D721Med (cell line): ENCODE results near the gene TNFRSF14.

ENCODE experiments used
- DNase-seq: peaks from one replicate; pipeline ENCODE4 v3.0.0; 2011; ENCODE audit warnings: low spot score; ENCODE audit not compliant: insufficient read length
- FAIRE-seq: peaks from 2 replicates; lab custom pipeline; 2011; peaks lifted over from hg19 to GRCh38; lab: Jason Lieb, UNC
- CTCF ChIP-seq: IDR thresholded peaks from 2 replicates; pipeline ENCODE4 v1.5.1; 2012; ENCODE audit warnings: mild to moderate bottlenecking, control low read depth; ENCODE audit not compliant: insufficient read depth; ENCODE audit errors: missing control alignments

The TNFRSF14 gene

GRCh38 chr1:2590233-2591141 is 34.3 kb downstream of the TNFRSF14 start:
- TF ChIP-seq CTCF, result no peak
- FAIRE-seq (no peak), DNase-seq (no peak)

GRCh38 chr1:2591233-2591580 is 35.0 kb downstream of the TNFRSF14 start:
- FAIRE-seq (no peak), DNase-seq (no peak)
- TF ChIP-seq CTCF, result no peak

DNA sequence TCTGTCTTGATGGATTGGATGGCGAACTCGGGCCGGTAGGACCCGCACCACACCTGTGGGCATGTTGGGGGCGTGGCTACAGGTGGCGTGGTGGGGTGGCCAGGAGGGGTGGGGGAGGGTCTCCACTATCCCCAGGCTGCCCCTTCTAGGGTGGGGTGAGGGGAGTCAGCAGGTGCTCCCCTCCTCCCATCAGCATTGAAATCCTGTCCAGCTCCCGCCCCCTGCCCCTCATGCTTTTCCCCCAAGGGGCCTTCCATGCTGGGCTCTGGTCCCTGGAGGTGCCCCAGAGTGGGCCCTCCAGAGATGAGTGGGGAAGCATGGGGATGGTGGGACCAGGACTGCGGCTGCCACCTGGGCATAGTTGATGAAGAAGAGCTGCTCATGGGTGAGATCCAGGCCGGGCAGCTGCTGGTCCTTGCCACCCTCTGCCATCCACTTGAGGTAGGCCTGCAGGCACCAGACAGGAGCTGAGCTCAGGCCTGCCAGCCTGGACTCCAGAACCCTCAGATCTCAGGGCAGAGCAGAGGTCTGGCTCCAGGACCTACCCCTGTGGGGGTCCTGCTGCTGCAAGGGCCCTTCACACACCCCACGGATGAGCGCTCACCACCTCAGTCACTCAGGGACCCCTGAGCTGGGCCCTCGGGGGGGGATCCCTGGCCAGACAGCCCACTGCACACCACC is 35.5 kb downstream of the TNFRSF14 start:
- no peak for TF ChIP-seq CTCF
- DNase-seq, result no peak
- FAIRE-seq, result no peak

DNA sequence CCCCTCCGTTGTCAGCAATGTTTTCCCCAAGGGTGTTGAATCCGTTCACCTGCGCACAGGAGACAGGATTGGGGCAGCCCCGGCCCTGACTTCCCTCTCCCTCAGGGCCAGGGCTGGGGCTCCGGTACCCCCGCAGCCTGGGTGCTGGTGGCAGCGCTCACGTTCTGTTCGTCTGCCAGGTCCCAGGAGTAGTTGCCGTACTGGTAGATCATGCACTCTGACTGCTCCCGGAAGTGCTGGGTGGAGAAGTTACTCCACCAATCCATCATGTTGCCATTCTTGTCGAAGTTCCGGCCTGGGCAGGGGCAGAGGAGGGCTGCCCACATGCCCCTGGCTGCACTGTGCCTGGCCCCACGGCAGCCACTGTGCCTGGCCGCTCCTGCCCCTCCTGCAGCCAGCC is 36.5 kb downstream of the TNFRSF14 start:
- TF ChIP-seq CTCF, result no peak
- DNase-seq (no peak), FAIRE-seq (no peak)

- FAIRE-seq (no peak), DNase-seq (no peak)
- no peak for TF ChIP-seq CTCF
Observed at GRCh38 chr1:2593251-2593878, 37.2 kb downstream of the TNFRSF14 start.

DNA sequence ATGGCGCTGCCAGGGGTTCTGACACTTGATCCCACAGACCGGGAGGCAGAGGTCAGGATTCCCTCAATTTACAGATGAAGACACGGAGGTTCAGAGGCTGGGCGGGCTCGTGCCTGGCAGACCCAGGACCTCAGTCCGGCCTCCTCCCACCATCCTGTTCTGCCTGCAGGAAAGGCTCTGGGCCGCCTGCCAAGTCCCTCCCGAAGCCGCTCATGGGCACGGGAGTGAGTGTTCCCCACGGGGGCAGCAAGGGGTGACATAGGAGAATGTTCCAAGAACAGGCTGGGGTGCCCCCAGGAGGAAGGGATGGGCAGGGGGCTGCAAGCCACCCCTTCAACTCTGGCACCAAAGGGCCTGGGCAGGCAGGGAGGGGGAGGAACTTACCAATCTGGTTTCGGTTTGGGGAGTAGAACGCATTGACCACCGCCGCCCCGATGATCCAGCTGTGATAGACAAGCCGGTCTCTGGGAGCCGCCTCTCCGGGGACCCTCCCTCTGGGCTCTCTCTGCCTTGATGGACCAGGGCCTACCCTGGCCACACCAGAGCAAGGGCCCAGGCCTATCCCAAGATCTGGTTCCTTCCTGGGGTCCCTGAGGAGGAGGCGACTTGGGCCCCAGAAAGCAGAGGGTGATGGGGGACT is 38.0 kb downstream of the TNFRSF14 start:
- DNase-seq (no peak), FAIRE-seq (no peak)
- TF ChIP-seq CTCF, result no peak
